Panc1 (cell line): ENCODE results near the gene SMAD3. TPM values are rescaled to one million over a fixed set of nuclear protein-coding genes. Genes with fewer than 3 reads are reported as not detected.

Experiments
- ATAC-seq: fragments of 200-7000 bp; cut with Tn5 transposase; 2 replicates; pipeline ENCODE4 v1.9.1; 2020; ENCODE audit warnings: mild to moderate bottlenecking, moderate library complexity
- BruUV-seq: library from RNA; stranded (reverse); fragments of 400-500 nt; replicated peaks from 2 replicates; lab custom pipeline; 2021; lab: Mats Ljungman, UMichigan
- CTCF ChIA-PET: fragments of 300-600 bp; sonication (Branson Sonifier 250); formaldehyde crosslinking; loops from one replicate; lab custom pipeline; 2022; ENCODE audit warnings: antibody characterized with exemption; lab: Charles Lee
- POLR2A ChIA-PET: fragments of 300-600 bp; sonication (Branson Sonifier 250); formaldehyde crosslinking; loops from one replicate; lab custom pipeline; 2022; ENCODE audit warnings: antibody characterized with exemption; lab: Charles Lee
- DNase-seq: peaks from one replicate; pipeline ENCODE4 v3.0.0-alpha.2; 2010; ENCODE audit warnings: low read depth, low spot score
- H3K27ac ChIP-seq: 2 replicates; pipeline ENCODE4 v1.5.1; 2011; ENCODE audit warnings: mild to moderate bottlenecking, low read length, inconsistent platforms
- H3K27me3 ChIP-seq: fragments of 200-500 bp; sonication (Bioruptor generic); 2 replicates; pipeline ENCODE4 v1.6.0; 2014; ENCODE audit warnings: low read length, inconsistent platforms; ENCODE audit not compliant: control insufficient read depth, insufficient read depth
- H3K36me3 ChIP-seq: fragments of 200-500 bp; sonication (Bioruptor generic); 2 replicates; pipeline ENCODE4 v1.5.1; 2014; ENCODE audit warnings: inconsistent platforms, mild to moderate bottlenecking, low read length, moderate library complexity; ENCODE audit not compliant: control insufficient read depth, insufficient read depth
- H3K4me1 ChIP-seq: 2 replicates; pipeline ENCODE4 v1.5.1; 2011; ENCODE audit warnings: inconsistent platforms, mild to moderate bottlenecking, low read length, moderate library complexity; ENCODE audit not compliant: control insufficient read depth, insufficient read depth
- H3K4me3 ChIP-seq, 2 experiments: 2 replicates each; pipeline ENCODE4 v1.5.1; 2011 to 2012; ENCODE audit warnings: low read depth in 2 of 2, low read length in 2 of 2, mild to moderate bottlenecking in 2 of 2, inconsistent platforms in 1 of 2, moderate library complexity in 1 of 2
- H3K9me3 ChIP-seq: fragments of 200-500 bp; sonication (Bioruptor generic); 2 replicates; pipeline ENCODE4 v1.5.1; 2014; ENCODE audit warnings: low read depth, mild to moderate bottlenecking, inconsistent platforms, low read length, moderate library complexity; ENCODE audit not compliant: control insufficient read depth, insufficient read depth
- POLR2AphosphoS5 ChIP-seq: IDR thresholded peaks from 2 replicates; pipeline ENCODE4 v1.6.1; 2012; ENCODE audit warnings: mild to moderate bottlenecking, low read depth, low read length, moderate library complexity
- TCF7L2 ChIP-seq: IDR thresholded peaks from 2 replicates; pipeline ENCODE4 v1.6.1; 2011; ENCODE audit warnings: mild to moderate bottlenecking, low read depth, low read length, inconsistent platforms
- in situ Hi-C: cut with HindIII; loops from 2 replicates; pipeline ENCODE4 v1.10.0; 2016; ENCODE audit warnings: low sequenced_read_pairs, low pct_unique_long_range_greater_than_20kb
- intact Hi-C: fragments of 100-400 bp; cut with micrococcal nuclease; formaldehyde crosslinking; loops from one replicate; pipeline ENCODE4 v1.10.0; 2022; ENCODE audit not compliant: unreplicated experiment
- total RNA-seq: library from RNA; stranded (reverse); gene quantifications from one replicate; pipeline ENCODE4 v1.2.1, GENCODE V29; 2021; ENCODE audit not compliant: unreplicated experiment
- TF ChIP-seq, protein P1 (sequence below), 2 experiments: IDR thresholded peaks; 2 replicates each; pipeline ENCODE4 v1.6.1; 2011 to 2012; ENCODE audit warnings: low read depth in 2 of 2, control low read depth in 1 of 2, low read length in 1 of 2, mild to moderate bottlenecking in 1 of 2, moderate library complexity in 1 of 2; ENCODE audit not compliant: insufficient read depth in 1 of 2
- TF ChIP-seq, protein P2 (sequence below): fragments of 450-650 bp; IDR thresholded peaks from 2 replicates; pipeline ENCODE4 v1.5.1; 2017; ENCODE audit warnings: mild to moderate bottlenecking

Gene SMAD3
- total RNA-seq, 1 experiment from 2014 or later, result 394 TPM

DNA sequence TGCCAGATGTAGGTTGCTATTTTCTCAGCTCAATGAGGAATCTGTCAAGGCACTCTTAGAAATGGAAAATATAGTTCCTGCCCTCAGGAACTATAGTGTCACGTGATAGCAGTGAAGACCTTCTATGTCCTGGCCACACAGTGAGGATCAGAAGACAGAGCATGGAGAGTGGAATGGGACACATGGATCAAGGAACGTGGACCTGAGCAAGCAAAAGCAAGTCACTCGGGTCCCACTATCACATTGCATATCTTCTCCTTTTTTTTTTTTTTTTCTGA lies 21.2 kb downstream of the SMAD3 start:
- H3K36me3 ChIP-seq, result no peaks in the 10 kb centered on the region; the same call in 1 of the 2 replicates
- CTCF ChIA-PET, result no interaction called here
- H3K4me3 ChIP-seq, result no peak overlapping the region
- H3K27me3 ChIP-seq, result no peaks in the 10 kb centered on the region
- no TSS peak for BruUV-seq
- ATAC-seq, result no peak
- peak overlapping the region; percentile 100 for H3K27ac ChIP-seq
- intact Hi-C loops (no loop called here), in situ Hi-C loops (no loop called here)
- H3K9me3 ChIP-seq, result no peaks in the 10 kb centered on the region
- H3K4me1 ChIP-seq, result peaks cover 100% of the 10 kb centered on the region
- no peak for DNase-seq
- TF ChIP-seq, protein P1, sequence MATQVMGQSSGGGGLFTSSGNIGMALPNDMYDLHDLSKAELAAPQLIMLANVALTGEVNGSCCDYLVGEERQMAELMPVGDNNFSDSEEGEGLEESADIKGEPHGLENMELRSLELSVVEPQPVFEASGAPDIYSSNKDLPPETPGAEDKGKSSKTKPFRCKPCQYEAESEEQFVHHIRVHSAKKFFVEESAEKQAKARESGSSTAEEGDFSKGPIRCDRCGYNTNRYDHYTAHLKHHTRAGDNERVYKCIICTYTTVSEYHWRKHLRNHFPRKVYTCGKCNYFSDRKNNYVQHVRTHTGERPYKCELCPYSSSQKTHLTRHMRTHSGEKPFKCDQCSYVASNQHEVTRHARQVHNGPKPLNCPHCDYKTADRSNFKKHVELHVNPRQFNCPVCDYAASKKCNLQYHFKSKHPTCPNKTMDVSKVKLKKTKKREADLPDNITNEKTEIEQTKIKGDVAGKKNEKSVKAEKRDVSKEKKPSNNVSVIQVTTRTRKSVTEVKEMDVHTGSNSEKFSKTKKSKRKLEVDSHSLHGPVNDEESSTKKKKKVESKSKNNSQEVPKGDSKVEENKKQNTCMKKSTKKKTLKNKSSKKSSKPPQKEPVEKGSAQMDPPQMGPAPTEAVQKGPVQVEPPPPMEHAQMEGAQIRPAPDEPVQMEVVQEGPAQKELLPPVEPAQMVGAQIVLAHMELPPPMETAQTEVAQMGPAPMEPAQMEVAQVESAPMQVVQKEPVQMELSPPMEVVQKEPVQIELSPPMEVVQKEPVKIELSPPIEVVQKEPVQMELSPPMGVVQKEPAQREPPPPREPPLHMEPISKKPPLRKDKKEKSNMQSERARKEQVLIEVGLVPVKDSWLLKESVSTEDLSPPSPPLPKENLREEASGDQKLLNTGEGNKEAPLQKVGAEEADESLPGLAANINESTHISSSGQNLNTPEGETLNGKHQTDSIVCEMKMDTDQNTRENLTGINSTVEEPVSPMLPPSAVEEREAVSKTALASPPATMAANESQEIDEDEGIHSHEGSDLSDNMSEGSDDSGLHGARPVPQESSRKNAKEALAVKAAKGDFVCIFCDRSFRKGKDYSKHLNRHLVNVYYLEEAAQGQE (IDR thresholded peaks at IDR 0.05; ENCODE audit: insufficient read depth in 1 of 2, low read depth in 2 of 2, low read length in 1 of 2), result no peak
- TF ChIP-seq POLR2AphosphoS5, result peak; percentile 78
- TF ChIP-seq, protein P2, sequence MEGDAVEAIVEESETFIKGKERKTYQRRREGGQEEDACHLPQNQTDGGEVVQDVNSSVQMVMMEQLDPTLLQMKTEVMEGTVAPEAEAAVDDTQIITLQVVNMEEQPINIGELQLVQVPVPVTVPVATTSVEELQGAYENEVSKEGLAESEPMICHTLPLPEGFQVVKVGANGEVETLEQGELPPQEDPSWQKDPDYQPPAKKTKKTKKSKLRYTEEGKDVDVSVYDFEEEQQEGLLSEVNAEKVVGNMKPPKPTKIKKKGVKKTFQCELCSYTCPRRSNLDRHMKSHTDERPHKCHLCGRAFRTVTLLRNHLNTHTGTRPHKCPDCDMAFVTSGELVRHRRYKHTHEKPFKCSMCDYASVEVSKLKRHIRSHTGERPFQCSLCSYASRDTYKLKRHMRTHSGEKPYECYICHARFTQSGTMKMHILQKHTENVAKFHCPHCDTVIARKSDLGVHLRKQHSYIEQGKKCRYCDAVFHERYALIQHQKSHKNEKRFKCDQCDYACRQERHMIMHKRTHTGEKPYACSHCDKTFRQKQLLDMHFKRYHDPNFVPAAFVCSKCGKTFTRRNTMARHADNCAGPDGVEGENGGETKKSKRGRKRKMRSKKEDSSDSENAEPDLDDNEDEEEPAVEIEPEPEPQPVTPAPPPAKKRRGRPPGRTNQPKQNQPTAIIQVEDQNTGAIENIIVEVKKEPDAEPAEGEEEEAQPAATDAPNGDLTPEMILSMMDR, result no peak
- POLR2A ChIA-PET, result interaction anchor here (0.7 kb wide), 1 partner anchor 142 kb away, joined by 3 read pairs; no protein-coding TSS in a partner anchor

DNA sequence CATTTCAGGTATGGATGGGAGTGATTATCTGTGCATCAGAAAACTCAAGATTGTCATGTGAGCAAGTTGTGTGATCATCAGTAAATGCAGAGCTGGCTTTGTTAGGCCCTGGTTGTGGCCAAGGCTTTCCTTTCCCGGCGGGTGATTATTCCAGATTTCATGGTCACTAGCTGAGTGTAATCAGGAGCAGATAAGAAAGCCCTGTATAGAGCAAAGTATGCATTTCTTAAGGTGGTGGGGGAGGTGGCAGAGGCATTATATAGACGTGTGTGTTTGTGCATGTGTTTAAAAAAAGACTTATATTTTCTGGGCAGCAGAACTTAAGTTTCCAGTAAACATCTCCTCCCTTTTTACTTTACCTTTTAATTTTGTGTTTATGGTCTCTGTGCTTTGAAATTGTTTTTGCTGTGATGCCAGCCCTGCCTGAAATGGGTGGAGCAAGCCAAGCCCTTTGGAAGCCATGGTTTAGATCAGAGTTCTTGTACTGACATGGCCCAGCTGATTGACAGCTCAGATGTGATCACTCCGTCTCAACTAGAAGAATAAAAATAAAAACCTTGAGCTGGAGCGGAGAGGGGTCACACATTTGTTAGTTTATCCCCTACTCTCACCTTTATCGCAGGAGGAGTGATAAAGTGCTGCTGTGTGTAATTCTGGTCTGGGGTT lies 22.2 kb downstream of the SMAD3 start:
- ATAC-seq (no peak), DNase-seq (no peak)
- intact Hi-C loops, result no loop called here
- POLR2A ChIA-PET, result no interaction called here
- CTCF ChIA-PET, result no interaction called here
- Histone ChIP-seq H3K4me3 (no peak overlapping the region; a peak in 1 of 4 replicates), H3K27me3 (no peaks in the 10 kb centered on the region), H3K27ac (peak overlapping the region; percentile 100), H3K36me3 (no peaks in the 10 kb centered on the region), H3K4me1 (peaks cover 100% of the 10 kb centered on the region), H3K9me3 (no peaks in the 10 kb centered on the region)
- TF ChIP-seq, protein P1 (IDR thresholded peaks at IDR 0.05; ENCODE audit: insufficient read depth in 1 of 2, low read depth in 2 of 2, low read length in 1 of 2), result no peak
- 0 out of 2 replicates have a peak, but pooled peaks have one; percentile 13 for TF ChIP-seq TCF7L2
- in situ Hi-C loops, result no loop called here
- BruUV-seq, result TSS peak; percentile 6
